Stimulated activated CD4-positive, alpha-beta T cell treated with anti-CD3 and anti-CD28 coated beads, Interleukin-2, amount 100 ng/mL, for 24 hours (primary cell): ENCODE data around the gene AQP12A.
"Not testable (repeated sequence)": the region's sequence is repeated elsewhere in the genome, so short reads cannot be mapped to it uniquely, and the experiment has no call there.

Experiments
- DNase-seq, 2 donors: peaks; one replicate each; pipeline ENCODE4 v3.0.0-alpha.2; 2020

The AQP12A gene

GRCh38 chr2:240689975-240690374, 1.7 kb upstream of the AQP12A start:
- no peak for DNase-seq

- DNase-seq: not testable (repeated sequence)
Observed at GRCh38 chr2:240690421-240691074, 1.1 kb upstream of the AQP12A start.

- not testable (repeated sequence) for DNase-seq
Observed at GRCh38 chr2:240691075-240691427, 615 bp upstream of the AQP12A start.

- not testable (repeated sequence) for DNase-seq
Observed at GRCh38 chr2:240692583-240693561, 1.2 kb downstream of the AQP12A start.

GRCh38 chr2:240694304-240694703, 2.6 kb downstream of the AQP12A start:
- not testable (repeated sequence) for DNase-seq

- DNase-seq: not testable (repeated sequence)
Observed at GRCh38 chr2:240695593-240695992, 3.9 kb downstream of the AQP12A start.

- not testable (repeated sequence) for DNase-seq
Observed at GRCh38 chr2:240696469-240696868, 4.8 kb downstream of the AQP12A start.

- DNase-seq: not testable (repeated sequence)
Observed at GRCh38 chr2:240698852-240699561, 7.3 kb downstream of the AQP12A start.

- DNase-seq: not testable (repeated sequence)
Observed at GRCh38 chr2:240699835-240700234, 8.2 kb downstream of the AQP12A start.

GRCh38 chr2:240700616-240701015, 8.9 kb downstream of the AQP12A start:
- not testable (repeated sequence) for DNase-seq

GRCh38 chr2:240701091-240701735, 9.5 kb downstream of the AQP12A start:
- DNase-seq: no peak

GRCh38 chr2:240701736-240702639, 10.3 kb downstream of the AQP12A start:
- no peak for DNase-seq

- no peak for DNase-seq
Observed at GRCh38 chr2:240702640-240703011, 11.0 kb downstream of the AQP12A start.

- DNase-seq: no peak
Observed at GRCh38 chr2:240703417-240704341, 12.0 kb downstream of the AQP12A start.

- DNase-seq: peak; percentile 43 to 45
Observed at GRCh38 chr2:240704651-240705050, 13.0 kb downstream of the AQP12A start.

GRCh38 chr2:240705204-240705791, 13.6 kb downstream of the AQP12A start:
- DNase-seq: peak in 1 of 2 donors; percentile 7

- DNase-seq: no peak
Observed at GRCh38 chr2:240707043-240707756, 15.5 kb downstream of the AQP12A start.

- no peak for DNase-seq
Observed at GRCh38 chr2:240707821-240708220, 16.2 kb downstream of the AQP12A start.

- no peak for DNase-seq
Observed at GRCh38 chr2:240708457-240708856, 16.8 kb downstream of the AQP12A start.
